Activated CD4-positive, alpha-beta T cell treated with anti-CD3 and anti-CD28 coated beads, Interleukin-2, amount 50 U/mL, for 16 hours (primary cell): ENCODE measurements around the gene PPIE.
A peak's percentile ranks its signal among the peaks of the same experiment; 100 is the strongest.

Experiments used
- DNase-seq: peaks from one replicate; pipeline ENCODE4 v3.0.0-alpha.2; 2020

Gene PPIE

GRCh38 chr1:39738622-39739366 lies at the start of gene PPIE:
Gene PPIE (plus strand): TSS chr1:39738882. CDS start chr1:39738901, 19 bp downstream.
- peak; percentile 97 for DNase-seq

- DNase-seq, result no peak
Observed at GRCh38 chr1:39689214-39689613, 49.5 kb upstream of the PPIE start.

- no peak for DNase-seq
Observed at GRCh38 chr1:39689635-39690034, 49.0 kb upstream of the PPIE start.

- no peak for DNase-seq
Observed at GRCh38 chr1:39690225-39690624, 48.5 kb upstream of the PPIE start.

- DNase-seq, result no peak
Observed at GRCh38 chr1:39690794-39691382, 47.8 kb upstream of the PPIE start.

GRCh38 chr1:39691383-39692151 lies 47.1 kb upstream of the PPIE start, which contains the start of gene HPCAL4:
Gene HPCAL4 (minus strand): TSS chr1:39691433. CDS start chr1:39684603, 6,830 bp downstream.
- peak; percentile 89 for DNase-seq

GRCh38 chr1:39692152-39693074 lies 46.3 kb upstream of the PPIE start:
- DNase-seq, result no peak

- no peak for DNase-seq
Observed at GRCh38 chr1:39694026-39694425, 44.7 kb upstream of the PPIE start.

- DNase-seq, result no peak
Observed at GRCh38 chr1:39695016-39695415, 43.7 kb upstream of the PPIE start.

- no peak for DNase-seq
Observed at GRCh38 chr1:39696448-39696847, 42.2 kb upstream of the PPIE start.

- no peak for DNase-seq
Observed at GRCh38 chr1:39698568-39698967, 40.1 kb upstream of the PPIE start.

GRCh38 chr1:39699419-39699818 lies 39.3 kb upstream of the PPIE start:
- no peak for DNase-seq

GRCh38 chr1:39700348-39700747 lies 38.3 kb upstream of the PPIE start:
- DNase-seq, result no peak

- no peak for DNase-seq
Observed at GRCh38 chr1:39701049-39701439, 37.6 kb upstream of the PPIE start.

GRCh38 chr1:39704757-39705156 lies 33.9 kb upstream of the PPIE start:
- no peak for DNase-seq

- DNase-seq, result no peak
Observed at GRCh38 chr1:39707506-39707905, 31.2 kb upstream of the PPIE start.

- no peak for DNase-seq
Observed at GRCh38 chr1:39711104-39711965, 27.3 kb upstream of the PPIE start.

GRCh38 chr1:39711966-39712340 lies 26.7 kb upstream of the PPIE start:
- no peak for DNase-seq

- DNase-seq, result no peak
Observed at GRCh38 chr1:39713557-39713956, 25.1 kb upstream of the PPIE start.

- DNase-seq, result no peak
Observed at GRCh38 chr1:39717809-39718208, 20.9 kb upstream of the PPIE start.

GRCh38 chr1:39720094-39720999 lies 18.3 kb upstream of the PPIE start:
- DNase-seq, result peak; percentile 73
